Osteoblast (primary cell): ENCODE measurements around the gene PALLD. TPM values are rescaled to one million over a fixed set of nuclear protein-coding genes. Genes with fewer than 3 reads are reported as not detected.
"Not testable (repeated sequence)": the region's sequence is repeated elsewhere in the genome, so short reads cannot be mapped to it uniquely, and the experiment has no call there.

Experiments used
- DNase-seq: peaks from one replicate; pipeline ENCODE4 v3.0.0; 2011; ENCODE audit warnings: low spot score, mixed read lengths; ENCODE audit not compliant: insufficient read length; ENCODE audit errors: missing footprints
- H2AFZ ChIP-seq: 2 replicates; pipeline ENCODE4 v1.6.0; 2011; ENCODE audit warnings: mild to moderate bottlenecking, low read length
- H3K27ac ChIP-seq: 2 replicates; pipeline ENCODE4 v1.5.1; 2011; ENCODE audit warnings: mild to moderate bottlenecking, low read depth, low read length, moderate library complexity
- H3K27me3 ChIP-seq: 2 replicates; pipeline ENCODE4 v1.6.0; 2012; ENCODE audit warnings: mild to moderate bottlenecking, control low read depth, inconsistent platforms, low read length, moderate library complexity; ENCODE audit not compliant: insufficient read depth
- H3K36me3 ChIP-seq: 2 replicates; pipeline ENCODE4 v1.5.1; 2011; ENCODE audit warnings: mild to moderate bottlenecking, low read length, control low read depth, moderate library complexity; ENCODE audit not compliant: insufficient read depth
- H3K4me1 ChIP-seq: 2 replicates; pipeline ENCODE4 v1.5.1; 2011; ENCODE audit warnings: mild to moderate bottlenecking, low read length, control low read depth, moderate library complexity; ENCODE audit not compliant: insufficient read depth
- H3K4me2 ChIP-seq: 2 replicates; pipeline ENCODE4 v1.6.0; 2011; ENCODE audit warnings: mild to moderate bottlenecking, low read length; ENCODE audit not compliant: insufficient read depth
- H3K4me3 ChIP-seq: fragments of 200-600 bp; sonication (generic); 3 replicates; pipeline ENCODE4 v1.5.1; 2012; ENCODE audit warnings: mild to moderate bottlenecking, low read length, inconsistent platforms; ENCODE audit not compliant: insufficient read depth
- H3K79me2 ChIP-seq: 2 replicates; pipeline ENCODE4 v1.6.0; 2012; ENCODE audit warnings: mild to moderate bottlenecking, low read length, control low read depth, inconsistent platforms; ENCODE audit not compliant: insufficient read depth
- H3K9me3 ChIP-seq: 2 replicates; pipeline ENCODE4 v1.5.1; 2011; ENCODE audit warnings: low read depth, low read length, control low read depth
- H4K20me1 ChIP-seq: 2 replicates; pipeline ENCODE4 v1.6.0; 2012; ENCODE audit warnings: mild to moderate bottlenecking, low read length, control low read depth; ENCODE audit not compliant: insufficient read depth
- total RNA-seq: library from RNA; depleted of rRNA; stranded (reverse); fragments of >200 nt; gene quantifications from 2 replicates; pipeline ENCODE4 v1.2.3, GENCODE V29; 2012
- TF ChIP-seq, protein P1 (sequence below): IDR thresholded peaks from 2 replicates; pipeline ENCODE4 v1.5.1; 2011; ENCODE audit warnings: mild to moderate bottlenecking, low read depth, low read length, moderate library complexity; ENCODE audit errors: extremely low read depth

The PALLD gene
- total RNA-seq, 1 donor: 244 TPM

GRCh38 chr4:168451744-168452390, 45.0 kb upstream of the PALLD start:
- Histone ChIP-seq H4K20me1 (no peaks in the 10 kb centered on the region), H3K27me3 (no peaks in the 10 kb centered on the region), H3K4me3 (no peak overlapping the region), H3K36me3 (peaks cover 8% of the 10 kb centered on the region), H3K27ac (peak overlapping the region; percentile 34), H2AFZ (no peak overlapping the region), H3K79me2 (no peaks in the 10 kb centered on the region), H3K4me1 (peaks cover 13% of the 10 kb centered on the region), H3K4me2 (no peak overlapping the region), H3K9me3 (no peaks in the 10 kb centered on the region)
- no peak for DNase-seq
- TF ChIP-seq, protein P1, sequence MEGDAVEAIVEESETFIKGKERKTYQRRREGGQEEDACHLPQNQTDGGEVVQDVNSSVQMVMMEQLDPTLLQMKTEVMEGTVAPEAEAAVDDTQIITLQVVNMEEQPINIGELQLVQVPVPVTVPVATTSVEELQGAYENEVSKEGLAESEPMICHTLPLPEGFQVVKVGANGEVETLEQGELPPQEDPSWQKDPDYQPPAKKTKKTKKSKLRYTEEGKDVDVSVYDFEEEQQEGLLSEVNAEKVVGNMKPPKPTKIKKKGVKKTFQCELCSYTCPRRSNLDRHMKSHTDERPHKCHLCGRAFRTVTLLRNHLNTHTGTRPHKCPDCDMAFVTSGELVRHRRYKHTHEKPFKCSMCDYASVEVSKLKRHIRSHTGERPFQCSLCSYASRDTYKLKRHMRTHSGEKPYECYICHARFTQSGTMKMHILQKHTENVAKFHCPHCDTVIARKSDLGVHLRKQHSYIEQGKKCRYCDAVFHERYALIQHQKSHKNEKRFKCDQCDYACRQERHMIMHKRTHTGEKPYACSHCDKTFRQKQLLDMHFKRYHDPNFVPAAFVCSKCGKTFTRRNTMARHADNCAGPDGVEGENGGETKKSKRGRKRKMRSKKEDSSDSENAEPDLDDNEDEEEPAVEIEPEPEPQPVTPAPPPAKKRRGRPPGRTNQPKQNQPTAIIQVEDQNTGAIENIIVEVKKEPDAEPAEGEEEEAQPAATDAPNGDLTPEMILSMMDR: no peak

- H3K27me3 ChIP-seq: no peaks in the 10 kb centered on the region
- H3K9me3 ChIP-seq: no peaks in the 10 kb centered on the region
- H3K36me3 ChIP-seq: peaks cover 8% of the 10 kb centered on the region
- no peak overlapping the region for H3K4me2 ChIP-seq
- TF ChIP-seq, protein P1: no peak
- H3K4me1 ChIP-seq: peaks cover 13% of the 10 kb centered on the region
- no peaks in the 10 kb centered on the region for H4K20me1 ChIP-seq
- no peaks in the 10 kb centered on the region for H3K79me2 ChIP-seq
- no peak overlapping the region for H3K27ac ChIP-seq
- no peak overlapping the region for H3K4me3 ChIP-seq
- DNase-seq: no peak
- no peak overlapping the region for H2AFZ ChIP-seq
Observed at GRCh38 chr4:168453146-168453545, 43.7 kb upstream of the PALLD start.

DNA sequence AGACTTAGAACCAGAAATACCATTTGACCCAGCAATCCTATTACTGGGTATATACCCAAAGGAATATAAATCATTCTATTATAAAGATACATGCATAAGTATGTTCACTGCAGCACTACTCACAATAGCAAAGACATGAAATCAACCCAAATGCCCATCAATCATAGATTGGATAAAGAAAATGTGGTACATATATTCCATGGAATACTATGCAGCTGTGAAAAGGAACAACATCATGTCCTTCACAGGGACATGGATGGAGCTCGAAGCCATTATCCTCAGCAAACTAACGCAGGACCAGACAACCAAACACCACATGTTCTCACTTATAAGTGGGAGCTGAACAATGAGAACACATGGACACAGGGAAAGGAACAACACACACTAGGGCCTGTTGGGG, 38.6 kb upstream of the PALLD start:
- H2AFZ ChIP-seq, H3K9me3 ChIP-seq, H3K27ac ChIP-seq, H4K20me1 ChIP-seq, H3K4me3 ChIP-seq, H3K4me1 ChIP-seq, H3K79me2 ChIP-seq, H3K27me3 ChIP-seq, DNase-seq, H3K4me2 ChIP-seq, H3K36me3 ChIP-seq: not testable (repeated sequence)

GRCh38 chr4:168461821-168462220, 35.0 kb upstream of the PALLD start:
- Histone ChIP-seq H3K4me3 (no peak overlapping the region), H2AFZ (no peak overlapping the region), H3K9me3 (no peaks in the 10 kb centered on the region), H4K20me1 (no peaks in the 10 kb centered on the region), H3K79me2 (no peaks in the 10 kb centered on the region), H3K36me3 (peaks cover 10% of the 10 kb centered on the region), H3K27ac (no peak overlapping the region), H3K4me1 (peaks cover 6% of the 10 kb centered on the region), H3K4me2 (peak overlapping the region; percentile 46), H3K27me3 (no peaks in the 10 kb centered on the region)
- TF ChIP-seq, protein P1: no peak
- no peak for DNase-seq
